Left hindlimb (tissue), 1 donor: ENCODE measurements around the gene MSI2.
"Not testable (repeated sequence)": the region's sequence is repeated elsewhere in the genome, so short reads cannot be mapped to it uniquely, and the experiment has no call there.

ENCODE experiments used
- DNase-seq: peaks from one replicate; pipeline ENCODE4 v3.0.0-alpha.2; 2018

The MSI2 gene

DNA sequence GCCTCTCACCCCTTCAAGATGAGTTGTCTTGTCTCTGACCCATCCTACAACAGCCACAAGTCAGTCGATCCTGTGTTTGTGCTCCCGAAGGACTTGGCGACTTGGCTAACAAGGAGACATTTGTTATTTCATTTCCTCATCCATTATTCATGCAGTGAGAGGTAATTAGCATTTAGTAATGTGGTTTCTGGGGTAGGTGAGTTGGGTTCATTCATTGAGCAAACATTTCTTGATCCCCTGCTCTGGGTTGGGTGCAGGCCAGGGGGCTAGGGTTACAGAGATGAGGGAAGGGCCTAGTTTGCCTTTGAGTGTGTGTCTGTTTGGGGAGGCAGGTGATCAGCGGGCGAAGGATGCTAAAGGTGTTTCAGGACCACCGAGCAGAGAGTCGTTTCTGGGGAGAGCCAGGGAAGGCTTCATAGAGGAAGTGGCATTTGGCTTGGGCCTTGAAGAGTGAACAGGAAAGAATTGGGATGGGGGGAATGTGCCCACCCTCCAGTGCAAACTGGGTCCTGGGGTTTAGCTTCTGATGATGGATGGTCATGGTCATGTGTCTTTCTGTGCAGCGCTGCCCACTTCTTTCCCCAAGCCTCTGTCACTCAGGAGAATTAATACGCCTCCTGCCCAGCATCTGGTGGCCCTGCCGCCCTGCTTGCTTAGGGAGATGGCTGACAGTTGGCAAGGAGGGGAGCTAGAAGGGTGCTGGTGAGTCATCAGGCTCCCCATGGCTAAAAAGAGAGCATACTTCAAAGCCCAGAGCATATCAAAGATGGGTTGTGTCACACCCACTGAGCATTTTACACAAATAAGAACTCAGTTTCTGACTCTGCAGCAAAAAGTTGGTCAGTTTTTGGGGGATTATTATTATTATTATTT, 38.5 kb downstream of the MSI2 start:
- DNase-seq = no peak

DNA sequence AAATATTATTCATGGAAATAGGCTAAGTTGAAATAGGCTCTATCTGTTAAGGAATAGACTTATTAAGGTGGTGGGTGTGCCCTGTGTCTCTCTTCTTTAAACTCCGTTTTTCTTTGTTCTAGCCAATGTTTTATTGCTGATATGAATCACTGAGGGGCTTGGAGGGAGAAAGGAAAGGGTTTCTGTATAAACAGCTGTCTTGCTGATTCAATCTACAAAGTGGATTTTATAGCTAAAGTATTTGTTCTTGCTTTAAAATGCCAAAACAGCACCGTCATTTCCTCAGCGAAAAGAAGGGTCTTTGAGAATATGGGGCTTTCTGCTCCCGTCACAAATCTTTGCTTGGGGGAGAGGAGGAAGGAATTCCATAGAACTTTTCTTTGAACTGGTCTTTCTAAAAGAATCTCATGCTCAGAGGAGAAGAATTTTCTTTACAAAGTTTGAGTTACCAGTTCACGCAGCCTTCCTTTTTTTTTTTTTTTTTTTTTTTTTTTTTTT, 39.3 kb downstream of the MSI2 start:
- DNase-seq = no peak

DNA sequence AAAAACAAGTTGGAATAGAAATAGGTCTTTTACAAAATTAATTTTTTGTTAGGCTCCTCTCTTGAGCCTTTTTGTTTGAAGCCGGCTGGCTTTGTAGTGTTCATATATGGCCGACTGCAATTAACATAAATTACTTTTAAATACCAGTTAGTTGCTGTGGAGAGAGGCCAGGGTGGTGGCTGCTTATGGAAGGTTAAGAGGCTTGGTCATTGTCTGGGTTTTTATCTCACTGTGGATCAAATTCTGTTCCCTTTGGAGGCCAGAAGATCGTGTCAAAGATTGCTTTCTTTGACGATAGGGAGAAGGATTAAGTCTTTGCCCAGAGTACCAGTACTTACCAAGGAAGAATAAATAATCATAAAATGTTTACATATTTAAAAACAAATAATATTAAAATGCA, 39.9 kb downstream of the MSI2 start:
- no peak for DNase-seq

DNA sequence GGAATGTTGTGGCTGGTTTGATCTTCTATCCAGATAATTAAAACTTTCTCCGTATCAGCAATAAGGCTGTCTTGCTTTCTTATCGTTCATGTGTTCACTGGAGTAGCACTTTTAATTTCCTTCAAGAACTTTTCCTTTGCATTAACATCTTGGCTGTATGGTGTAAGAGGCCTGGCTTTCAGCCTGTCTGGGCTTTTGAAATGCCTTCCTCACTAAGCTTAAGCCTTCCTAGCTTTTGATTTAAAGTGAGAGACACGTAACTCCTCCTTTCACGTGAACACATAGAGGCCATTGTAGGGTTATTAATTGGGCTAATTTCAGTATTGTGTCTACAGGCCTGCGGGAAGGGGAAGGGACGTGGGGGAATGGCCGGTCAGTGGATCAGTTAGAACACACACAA, 42.9 kb downstream of the MSI2 start:
- no peak for DNase-seq

DNA sequence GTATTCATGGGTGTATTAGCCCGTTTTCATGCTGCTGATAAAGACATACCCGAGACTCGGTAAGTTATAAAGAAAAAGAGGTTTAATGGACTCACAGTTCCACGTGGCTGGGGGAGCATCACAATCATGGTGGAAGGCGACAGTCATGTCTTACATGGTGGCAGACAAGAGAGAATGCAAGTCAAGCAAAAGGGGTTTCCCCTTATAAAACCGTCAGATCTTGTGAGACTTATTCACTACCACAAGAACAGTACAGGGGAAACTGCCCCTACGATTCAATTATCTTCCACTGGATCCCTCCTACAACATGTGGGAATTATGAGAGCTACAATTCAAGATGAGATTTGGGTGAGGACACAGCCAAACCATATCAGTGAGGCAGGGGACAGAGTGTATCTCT, 44.3 kb downstream of the MSI2 start:
- DNase-seq = not testable (repeated sequence)

DNA sequence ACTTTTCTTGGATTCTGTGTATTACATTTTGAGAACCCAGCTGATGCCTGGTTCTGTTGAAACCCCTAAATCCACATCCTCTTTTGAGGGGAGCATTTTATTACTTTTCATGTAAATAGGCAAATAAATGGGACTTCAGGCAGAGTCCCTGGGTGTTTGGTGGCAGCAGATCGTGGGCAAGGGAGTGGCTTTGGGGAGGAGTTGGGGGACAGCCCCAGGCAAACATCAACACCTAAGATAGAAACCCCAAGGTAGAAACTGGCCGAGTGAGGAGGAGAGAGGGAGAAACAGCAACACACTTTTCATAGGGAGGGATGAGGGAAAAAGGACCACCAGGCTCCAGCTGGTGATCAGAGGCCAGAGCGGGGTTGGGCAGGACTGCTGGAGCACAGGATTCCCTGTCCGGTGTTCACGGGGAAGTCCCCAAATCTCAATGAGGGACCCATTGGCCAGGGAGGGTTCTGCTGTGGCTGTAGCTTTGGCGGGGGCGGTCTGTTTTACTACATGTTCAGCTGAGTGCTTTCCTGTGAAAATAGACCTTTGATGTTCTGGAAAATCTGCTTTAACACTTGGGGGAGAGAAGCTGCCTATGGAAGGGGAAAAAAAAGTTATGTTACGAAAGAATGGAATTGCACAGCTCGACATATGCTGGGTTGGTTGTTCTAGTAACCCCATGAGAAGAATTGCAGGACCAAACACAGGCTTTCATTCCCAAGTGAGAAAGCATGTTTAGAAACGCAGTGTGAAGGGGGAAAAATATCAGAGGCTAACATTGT, 46.6 kb downstream of the MSI2 start:
- DNase-seq = no peak

DNA sequence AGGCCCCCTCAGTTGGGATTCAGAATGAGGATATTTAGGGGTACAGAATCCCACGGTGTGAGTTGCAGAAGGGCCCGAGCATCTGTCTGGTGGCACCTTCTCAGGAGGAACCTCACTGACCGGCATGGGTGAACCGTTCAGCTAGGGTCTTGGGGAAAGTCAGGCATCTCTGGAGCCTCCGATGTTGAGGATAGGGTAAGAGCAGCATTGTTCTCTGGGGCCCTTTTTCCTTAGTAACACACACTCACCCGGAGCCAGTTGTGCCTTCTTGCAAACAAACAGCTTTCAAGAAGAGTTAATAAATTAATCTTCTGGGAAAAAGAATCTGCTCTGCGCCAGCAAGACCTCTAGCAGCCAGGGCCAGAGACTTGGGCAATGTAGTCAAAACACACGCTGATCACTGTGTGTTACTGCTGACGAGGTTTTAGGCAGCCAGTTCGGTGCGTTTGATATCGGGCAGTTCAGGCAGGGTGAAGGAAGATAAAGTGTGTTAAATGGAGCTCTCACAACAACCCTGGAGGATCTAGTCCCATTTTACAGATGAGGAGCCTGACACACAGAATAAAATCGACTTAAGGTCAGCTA, 48.9 kb downstream of the MSI2 start:
- DNase-seq = no peak

DNA sequence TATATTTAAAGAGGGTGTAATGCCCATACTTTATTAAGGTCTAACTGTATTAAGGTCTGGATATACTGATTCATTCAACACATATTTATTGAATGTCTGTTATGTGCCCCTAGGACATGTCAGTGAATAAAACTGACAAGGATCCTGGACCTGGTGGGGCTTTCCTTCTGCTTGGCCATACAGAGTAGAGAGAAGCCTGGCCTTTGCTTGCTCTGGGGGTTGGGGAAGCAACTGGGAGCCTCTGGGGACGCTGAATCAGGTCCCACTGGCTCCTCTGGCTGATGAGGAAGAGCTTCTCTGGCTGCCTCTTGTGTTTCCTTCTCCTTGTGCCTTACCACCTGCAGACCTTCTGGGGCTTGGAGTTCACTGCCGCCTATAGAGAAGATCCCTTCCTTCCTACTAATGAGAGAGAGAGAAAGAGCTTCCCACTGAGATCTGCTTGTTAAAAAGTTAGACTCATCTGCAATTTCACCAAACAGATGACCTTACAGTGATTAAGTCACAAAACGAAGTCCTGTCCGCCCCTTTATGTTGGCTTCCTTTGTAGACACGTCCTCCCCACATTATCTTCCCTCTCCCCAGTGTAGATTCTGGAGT, 49.7 kb downstream of the MSI2 start:
- DNase-seq = no peak

DNA sequence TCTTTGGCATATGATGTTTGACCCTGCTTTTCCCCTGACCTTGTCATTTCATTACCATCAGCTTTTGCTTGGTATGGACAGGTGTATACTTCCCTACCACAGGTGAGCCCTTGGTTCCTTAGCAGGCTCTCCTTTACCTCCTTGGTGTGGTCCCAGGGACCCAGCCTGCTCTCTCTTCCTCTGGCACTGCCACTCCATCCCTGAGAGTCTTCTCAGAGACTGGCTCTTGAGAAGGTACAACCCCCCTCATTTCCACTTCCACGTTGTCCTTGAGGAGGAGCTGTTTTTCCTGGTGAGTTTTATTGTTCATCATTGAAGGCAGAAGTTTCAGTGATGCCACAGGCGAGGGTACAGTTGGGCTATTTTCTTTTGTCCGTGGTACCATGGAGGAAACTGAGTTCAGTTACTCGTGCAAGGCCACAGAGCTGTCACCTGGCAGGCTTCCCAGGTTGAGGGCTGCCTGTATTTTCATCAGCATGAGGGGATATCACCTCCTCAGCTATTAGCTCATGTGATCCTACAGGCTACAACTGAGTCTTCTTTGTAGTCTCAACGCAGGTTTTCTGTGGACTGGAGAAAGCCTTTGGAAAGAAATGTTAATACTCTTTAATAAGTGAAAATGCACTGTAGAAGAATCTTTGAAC, 52.3 kb downstream of the MSI2 start:
- DNase-seq = no peak

DNA sequence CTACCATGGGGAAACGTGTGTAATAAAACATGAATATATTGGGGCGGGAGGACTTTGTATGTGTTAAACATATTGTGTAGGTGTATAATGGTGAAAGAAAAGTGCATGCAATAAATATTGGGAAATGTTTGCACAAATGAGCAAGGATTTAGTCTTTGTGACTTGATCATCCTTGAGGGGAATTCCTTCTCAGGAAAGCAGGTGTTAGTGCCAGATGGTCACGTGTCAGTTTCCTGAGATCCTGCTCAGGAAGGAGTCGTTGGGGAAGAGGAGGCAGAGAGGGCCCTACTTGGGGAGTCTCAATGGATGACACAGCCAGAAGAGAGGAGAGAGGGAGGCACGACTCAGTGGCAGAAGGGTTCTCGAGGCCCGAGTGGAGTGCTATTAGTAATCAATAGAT, 53.2 kb downstream of the MSI2 start:
- no peak for DNase-seq

DNA sequence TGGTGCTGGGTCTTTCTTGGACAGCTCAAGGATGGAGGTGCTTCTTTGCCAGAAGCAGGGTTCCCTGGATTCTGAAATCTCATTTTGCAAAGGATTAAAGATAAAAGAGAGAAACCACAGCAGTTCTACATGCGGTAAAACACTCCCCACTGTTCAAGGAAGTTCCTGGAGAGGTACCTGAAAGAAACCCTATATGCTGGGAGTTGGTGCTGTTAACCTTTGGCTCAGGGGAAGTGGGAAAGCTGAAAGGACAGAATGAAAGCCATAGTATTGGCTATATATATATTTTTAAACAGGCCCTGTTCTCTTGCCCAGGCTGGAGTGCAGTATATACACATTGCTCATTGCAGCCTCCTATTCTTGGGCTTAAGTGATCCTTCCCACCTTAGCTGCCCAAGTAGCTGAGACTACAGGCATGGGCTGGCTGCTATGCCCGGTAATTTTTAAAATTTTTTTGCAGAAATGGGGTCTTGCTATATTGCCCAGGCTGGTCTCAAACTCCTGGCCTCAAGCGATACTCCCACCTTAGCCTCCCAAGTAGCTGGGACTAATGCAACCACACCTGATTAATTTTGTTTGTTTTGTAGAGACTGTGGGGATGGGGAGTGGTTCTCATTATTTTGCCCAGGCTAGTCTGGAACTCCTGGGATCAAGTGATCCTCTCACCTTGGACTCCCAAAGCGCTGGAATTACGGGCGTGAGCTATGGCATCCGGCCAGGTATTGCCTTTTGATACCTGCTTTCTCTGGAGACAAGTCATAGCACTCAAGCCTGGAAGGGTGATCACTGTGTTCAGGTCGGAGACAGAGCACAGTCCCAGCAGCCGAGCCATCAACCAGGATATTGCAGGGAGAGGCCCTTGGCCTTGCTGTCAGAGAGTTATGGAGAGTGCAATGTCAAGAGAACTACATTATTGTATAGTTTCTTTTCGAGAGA, 55.2 kb downstream of the MSI2 start:
- DNase-seq = no peak

DNA sequence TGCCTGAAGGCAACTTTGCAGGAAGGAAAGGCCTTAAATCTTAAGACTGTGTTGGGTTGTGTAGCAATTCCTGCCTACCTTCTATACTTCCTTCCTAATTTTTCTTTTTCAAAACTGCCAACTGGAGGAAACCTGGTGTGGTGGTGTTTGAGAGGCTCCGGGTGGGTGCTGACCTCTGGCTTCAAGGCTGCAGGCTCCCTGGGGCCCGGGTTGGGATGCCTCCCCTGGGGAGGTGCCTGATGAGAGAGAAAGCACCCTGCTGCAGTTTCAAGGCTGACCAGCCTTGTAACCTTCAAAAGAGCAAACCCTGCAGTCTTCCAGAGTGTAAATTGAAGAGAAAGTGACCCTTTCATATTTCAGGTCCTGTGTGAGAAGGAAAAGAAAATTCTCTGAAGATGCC, 55.9 kb downstream of the MSI2 start:
- no peak for DNase-seq

DNA sequence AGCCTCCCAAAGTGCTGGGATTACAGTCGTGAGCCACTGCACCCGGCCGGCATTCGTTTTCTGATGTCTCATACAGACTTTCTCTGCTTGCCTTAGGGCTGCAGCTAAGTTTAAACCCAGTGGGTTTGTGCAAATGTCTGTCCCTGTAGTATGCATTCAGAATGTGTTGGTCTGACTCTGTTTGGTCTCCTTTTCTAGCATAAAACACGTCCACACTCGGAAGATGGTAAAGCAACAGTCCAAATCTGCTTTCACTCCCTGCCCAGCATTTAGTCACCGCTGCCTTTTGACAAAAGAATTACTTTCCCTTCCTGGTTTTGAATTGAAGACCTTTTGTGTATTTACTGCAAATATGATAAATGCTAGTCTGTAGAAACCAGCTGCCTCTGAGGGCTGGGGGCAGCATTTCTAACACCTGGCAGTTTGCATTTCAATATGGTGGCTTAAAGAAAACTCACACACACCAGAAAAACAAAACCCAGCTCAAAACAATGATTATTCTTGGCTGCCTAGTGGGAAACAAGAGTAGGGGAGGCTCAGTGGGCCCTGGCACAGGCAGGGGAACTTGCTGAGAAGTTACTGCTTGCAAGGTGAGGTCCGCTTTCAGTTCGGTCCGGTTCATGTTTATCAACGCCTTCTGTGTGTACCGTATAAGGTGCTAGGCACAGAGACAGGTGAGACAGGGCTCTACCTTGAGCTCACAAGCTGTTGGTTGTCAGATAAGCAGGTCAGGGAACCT, 56.9 kb downstream of the MSI2 start:
- DNase-seq = no peak

DNA sequence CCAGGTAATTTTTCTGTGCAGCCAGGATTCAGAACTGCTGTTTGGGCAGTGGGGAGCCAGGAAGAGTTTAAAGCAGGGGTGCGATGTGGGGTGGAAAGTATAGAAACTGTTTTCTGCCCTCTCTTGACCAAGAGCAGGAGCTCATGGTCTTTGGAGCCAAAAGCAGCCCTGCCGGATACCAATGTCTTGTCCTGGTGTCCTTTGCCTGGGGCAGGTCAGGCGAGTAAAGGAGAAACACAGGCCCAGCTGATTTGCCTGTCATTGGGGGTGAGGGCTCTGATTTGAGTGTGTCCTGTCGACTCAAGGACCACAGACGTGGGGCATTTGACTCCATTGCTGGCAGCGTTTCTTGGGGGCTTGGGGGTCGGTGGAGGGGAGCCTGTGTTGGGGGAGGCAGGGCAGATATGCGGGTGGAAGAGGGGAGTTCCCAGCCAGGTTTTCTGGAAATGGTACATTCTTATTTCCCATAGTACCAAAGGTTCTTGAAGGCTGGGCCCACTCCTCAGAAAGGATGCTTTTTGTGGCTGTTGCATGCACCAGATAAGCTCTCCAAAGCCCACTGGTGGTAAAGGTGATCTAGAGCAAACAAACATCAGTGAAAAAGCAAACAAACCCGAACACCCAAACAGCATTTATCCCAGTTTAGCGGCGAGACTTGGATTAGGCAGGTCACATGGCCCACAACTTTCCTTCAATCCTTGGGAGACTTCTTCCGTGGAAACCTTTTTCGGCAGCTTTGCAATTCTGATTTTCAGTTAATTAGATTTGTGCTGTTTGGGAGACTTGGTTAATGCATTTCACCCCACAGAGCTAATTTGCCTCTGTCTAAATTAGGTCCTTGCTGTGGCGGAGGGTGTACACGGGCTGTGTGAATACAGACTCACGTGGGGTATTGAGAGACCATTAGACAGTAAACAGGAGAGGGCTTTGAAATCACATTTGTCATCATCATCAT, 59.0 kb downstream of the MSI2 start:
- no peak for DNase-seq

DNA sequence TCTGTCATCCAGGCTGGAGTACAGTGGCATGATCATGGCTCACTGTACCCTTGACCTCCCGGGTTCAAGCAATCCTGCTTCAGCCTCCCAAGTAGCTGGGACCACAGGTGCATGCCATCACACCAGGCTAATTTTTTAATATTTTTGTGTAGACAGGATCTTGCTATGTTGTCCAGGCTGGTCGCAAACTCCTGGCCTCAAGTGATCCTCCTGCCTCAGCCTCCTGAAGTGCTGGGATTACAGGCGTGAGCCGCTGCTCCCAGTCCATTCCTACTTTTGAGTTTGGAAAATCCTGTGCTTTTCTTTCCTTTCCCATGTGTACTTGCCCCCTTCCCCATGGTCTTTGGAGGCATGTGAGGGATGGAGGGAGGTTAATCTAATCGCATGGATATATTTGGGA, 60.0 kb downstream of the MSI2 start:
- no peak for DNase-seq

DNA sequence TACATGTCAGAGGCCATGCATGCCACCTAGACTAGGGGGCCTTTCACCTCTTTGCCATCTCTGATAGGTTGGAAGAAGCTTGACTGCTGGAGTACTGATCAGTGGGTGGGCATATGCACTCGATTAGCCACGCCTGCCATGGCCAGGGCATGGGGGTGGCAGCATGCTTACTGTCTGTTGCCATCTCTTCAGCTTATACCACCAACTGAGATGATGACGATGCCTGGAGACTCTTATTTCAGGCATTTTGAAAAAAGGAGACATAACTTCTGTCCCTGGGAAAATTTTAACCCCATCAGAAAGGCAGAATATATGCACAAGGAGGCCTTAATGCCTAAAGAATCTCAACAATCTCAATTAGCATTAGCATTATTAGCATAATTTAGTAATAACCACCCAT, 60.8 kb downstream of the MSI2 start:
- no peak for DNase-seq

DNA sequence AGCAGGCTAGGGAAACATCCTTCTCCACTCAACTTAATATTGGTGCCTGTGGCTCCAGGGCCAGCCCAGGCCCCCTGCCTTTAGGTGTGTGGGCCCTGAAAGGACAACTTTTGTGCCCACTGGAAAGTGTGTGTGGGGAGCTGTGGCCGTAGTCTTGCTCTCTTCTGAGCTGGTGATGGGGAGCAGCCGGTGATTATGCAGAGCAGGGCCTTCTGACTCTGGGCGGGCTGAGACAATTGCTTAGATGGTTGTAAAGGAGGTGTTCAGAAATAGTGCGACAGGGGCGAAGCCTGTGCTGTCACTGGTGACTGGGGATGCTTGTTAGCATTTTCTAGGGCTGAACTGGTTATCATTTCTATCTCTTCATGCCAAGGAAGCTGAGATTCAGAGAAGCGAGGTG, 62.6 kb downstream of the MSI2 start:
- no peak for DNase-seq

DNA sequence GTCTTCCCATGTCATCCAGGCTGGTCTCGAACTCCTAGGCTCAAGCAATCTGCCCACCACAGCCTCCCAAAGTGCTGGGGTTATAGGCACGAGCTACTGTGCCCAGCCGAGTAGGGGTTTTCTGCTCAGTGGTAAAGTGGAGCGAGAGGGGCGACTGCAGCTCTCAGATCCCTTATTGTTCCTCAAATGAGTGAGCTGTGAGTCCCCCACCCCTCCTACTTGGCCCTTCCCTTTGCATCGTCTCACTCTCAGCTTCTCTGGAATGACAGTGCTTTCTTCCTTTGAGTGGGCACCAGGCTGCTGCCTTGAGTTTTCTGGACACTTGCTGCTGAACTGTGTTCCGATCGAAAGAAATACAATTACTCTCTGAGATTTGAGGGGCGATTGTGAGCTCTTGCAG, 63.5 kb downstream of the MSI2 start:
- no peak for DNase-seq

DNA sequence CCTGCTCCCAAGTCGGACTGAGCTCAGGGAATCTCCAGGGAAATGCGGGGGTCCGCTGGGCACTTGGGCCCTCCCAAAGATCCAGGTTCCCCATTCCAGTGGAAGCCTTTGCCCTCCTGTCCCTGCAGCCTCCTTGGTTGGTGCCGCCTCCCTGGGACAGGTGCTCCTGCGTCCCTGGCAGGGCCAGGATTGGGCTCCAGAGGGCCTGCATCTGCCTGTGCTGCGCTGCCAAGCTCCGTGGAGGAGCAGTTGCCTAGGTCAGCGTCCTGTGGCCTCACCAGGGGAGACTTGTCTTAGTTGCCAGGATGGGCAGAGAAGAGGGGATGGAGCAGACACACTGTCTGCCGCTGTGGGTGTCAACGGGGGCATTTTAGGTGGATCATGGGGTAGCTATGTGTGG, 67.1 kb downstream of the MSI2 start:
- DNase-seq = no peak

DNA sequence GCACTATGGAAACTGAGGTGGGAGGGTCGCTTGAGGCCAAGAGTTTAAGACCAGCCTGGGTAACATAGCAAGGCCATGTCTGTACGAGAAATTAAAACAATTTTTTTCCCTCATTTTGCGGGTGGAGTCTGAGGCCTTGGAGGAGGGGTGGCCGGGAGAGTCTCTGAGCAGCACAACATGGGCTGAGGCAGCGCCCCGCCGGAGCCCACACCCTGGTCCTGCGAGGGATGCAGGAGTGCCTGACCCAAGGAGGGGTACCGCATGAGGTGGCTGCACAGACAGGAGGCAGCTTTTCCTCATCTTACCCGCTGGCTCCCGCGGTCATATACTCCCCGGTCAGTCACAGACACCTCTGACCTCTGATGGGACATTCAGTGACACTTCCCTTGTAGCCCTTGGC, 67.7 kb downstream of the MSI2 start:
- no peak for DNase-seq
